ENCODE measurements around the gene HOXC12. TPM values are rescaled to one million over a fixed set of nuclear protein-coding genes. Genes with fewer than 3 reads are reported as not detected.
A peak's percentile ranks its signal among the peaks of the same experiment; 100 is the strongest.

The HOXC12 gene
- total RNA-seq, 1 donor from 2014 or later = not detected

DNA sequence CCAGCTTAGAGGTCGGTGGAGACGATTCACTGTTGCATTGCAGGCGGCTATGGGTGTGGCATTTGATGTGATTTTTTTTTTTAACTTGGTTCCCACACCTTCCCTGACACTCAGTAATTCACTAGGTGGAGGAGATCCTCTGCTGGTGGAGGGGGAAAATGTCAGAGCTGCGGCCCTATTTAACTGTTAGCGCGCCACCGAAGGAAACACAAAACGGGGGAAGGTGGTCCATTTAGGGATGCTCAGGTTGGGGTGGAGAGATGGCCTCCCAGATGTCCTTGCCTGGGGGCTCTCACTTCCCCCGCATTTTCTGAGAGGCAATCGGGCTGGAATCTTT is 4.3 kb upstream of the HOXC12 start:
- Mint-ChIP-seq H3K36me3 (no peaks in the 10 kb centered on the region), H3K27ac (no peak overlapping the region), H3K4me1 (ENCODE audit: unreplicated experiment) (no peaks in the 10 kb centered on the region), H3K4me3 (no peak overlapping the region), H3K9me3 (no peaks in the 10 kb centered on the region), H3K27me3 (peaks cover 98% of the 10 kb centered on the region)
- TF ChIP-seq, protein P1, sequence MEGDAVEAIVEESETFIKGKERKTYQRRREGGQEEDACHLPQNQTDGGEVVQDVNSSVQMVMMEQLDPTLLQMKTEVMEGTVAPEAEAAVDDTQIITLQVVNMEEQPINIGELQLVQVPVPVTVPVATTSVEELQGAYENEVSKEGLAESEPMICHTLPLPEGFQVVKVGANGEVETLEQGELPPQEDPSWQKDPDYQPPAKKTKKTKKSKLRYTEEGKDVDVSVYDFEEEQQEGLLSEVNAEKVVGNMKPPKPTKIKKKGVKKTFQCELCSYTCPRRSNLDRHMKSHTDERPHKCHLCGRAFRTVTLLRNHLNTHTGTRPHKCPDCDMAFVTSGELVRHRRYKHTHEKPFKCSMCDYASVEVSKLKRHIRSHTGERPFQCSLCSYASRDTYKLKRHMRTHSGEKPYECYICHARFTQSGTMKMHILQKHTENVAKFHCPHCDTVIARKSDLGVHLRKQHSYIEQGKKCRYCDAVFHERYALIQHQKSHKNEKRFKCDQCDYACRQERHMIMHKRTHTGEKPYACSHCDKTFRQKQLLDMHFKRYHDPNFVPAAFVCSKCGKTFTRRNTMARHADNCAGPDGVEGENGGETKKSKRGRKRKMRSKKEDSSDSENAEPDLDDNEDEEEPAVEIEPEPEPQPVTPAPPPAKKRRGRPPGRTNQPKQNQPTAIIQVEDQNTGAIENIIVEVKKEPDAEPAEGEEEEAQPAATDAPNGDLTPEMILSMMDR (conservative IDR thresholded peaks at IDR 0.05) = no peak
- DNase-seq (ENCODE audit: extremely low spot score, unreplicated experiment) = no peak

DNA sequence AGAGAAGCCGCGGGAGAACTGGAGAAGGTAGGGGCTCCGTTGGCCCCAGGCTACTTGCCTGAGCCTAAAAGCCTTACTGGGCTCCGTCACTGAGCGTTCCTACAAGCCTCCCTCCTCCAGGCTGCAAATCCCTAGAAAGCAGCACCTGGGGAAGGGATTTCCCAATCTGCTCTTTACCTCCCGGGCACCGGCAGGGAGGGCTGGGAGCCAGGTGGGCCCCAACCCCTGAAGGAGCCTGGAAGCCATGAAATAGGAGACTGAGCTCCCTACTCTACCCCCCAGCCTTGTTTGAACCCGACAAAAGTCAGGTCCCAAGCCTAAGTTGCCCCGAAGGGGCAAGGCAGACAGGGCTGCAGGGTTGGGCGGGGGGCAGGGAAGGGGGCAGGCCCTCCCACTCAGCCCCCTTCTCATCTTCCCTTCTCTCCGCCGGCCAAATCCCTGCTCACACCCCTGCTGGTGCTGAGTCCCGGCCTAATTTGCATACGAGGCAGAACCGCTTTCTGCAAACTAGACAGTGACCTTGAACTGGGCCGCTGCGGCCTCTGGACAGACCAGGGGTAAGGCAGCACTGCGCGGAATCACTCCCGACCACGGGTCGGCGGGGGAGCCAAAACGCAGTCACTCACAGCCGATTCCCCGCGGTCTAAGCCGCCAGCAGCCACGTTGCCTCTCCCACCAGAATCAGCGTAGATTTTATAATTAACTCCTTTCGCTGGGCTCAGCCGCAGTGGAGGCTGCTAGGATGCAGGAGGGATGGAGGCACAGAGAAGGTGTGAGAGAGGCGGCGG is 3.7 kb upstream of the HOXC12 start:
- peaks cover 98% of the 10 kb centered on the region for H3K27me3 Mint-ChIP-seq
- H3K9me3 Mint-ChIP-seq = no peaks in the 10 kb centered on the region
- no peak for DNase-seq (ENCODE audit: extremely low spot score, unreplicated experiment)
- no peak overlapping the region for H3K27ac Mint-ChIP-seq
- no peak overlapping the region for H3K4me3 Mint-ChIP-seq
- TF ChIP-seq, protein P1 (conservative IDR thresholded peaks at IDR 0.05) = no peak
- no peaks in the 10 kb centered on the region for H3K4me1 Mint-ChIP-seq (ENCODE audit: unreplicated experiment)
- H3K36me3 Mint-ChIP-seq = no peaks in the 10 kb centered on the region

DNA sequence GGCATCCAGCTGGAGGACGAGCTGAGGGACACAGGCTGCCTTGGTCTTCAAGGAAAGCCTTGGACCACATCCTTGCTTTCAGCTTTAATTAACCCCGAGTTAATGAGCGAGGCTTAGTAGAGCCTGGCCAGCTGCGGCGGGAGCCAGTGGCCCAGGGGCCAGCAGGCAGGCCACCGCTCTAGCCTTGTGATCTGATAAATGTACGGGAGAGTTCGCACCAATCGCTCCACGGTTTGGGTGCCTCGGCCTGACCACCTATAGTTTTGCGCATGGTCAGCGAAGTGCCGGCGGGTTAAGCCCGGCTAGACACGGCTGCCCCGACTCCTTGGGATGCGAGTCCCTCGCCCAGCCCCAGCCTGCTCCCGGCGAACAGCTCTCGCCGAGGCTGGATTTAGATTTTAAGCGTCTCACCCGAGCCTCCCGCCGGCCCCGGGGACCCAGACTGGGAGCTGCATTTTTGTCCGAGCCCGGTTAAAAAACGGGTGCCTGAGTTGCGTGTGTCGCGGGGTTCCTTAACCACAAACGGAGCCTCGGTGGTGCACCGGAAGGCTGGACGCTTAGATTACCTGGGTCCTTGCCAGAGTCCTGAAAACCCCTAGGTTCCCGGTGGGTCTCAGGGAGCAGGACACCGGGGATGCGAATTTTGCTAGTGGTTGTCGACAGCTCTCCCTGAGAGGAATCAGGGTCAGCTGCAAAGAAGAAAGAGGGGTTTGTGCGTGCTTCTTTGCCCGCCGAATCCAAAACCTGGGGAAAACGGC is 2.9 kb upstream of the HOXC12 start:
- Mint-ChIP-seq H3K27me3 (peaks cover 98% of the 10 kb centered on the region), H3K4me3 (no peak overlapping the region), H3K9me3 (no peaks in the 10 kb centered on the region), H3K4me1 (ENCODE audit: unreplicated experiment) (no peaks in the 10 kb centered on the region), H3K27ac (no peak overlapping the region), H3K36me3 (no peaks in the 10 kb centered on the region)
- DNase-seq (ENCODE audit: extremely low spot score, unreplicated experiment) = no peak
- TF ChIP-seq, protein P1 (conservative IDR thresholded peaks at IDR 0.05) = no peak

DNA sequence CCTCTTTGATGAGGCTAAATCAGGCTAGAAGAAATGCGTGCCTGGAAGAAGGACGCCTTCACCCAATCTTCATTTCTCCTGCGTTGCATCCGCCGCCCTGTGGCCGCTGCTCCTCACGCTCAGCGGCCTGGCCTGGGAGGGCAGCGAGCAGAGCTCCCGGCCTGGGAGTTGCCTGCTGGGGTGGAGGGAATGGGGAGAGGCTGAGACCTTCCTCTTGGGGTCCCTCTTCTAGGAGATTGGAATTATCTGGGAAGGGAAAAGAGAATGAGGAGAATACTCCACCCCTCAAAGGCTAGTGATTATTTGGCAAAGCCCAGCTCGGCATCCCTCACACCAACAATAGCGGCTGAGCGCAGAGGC is 2.4 kb upstream of the HOXC12 start:
- Mint-ChIP-seq H3K36me3 (no peaks in the 10 kb centered on the region), H3K4me1 (ENCODE audit: unreplicated experiment) (no peaks in the 10 kb centered on the region), H3K9me3 (no peaks in the 10 kb centered on the region), H3K4me3 (no peak overlapping the region), H3K27ac (no peak overlapping the region), H3K27me3 (peaks cover 98% of the 10 kb centered on the region)
- no peak for DNase-seq (ENCODE audit: extremely low spot score, unreplicated experiment)
- TF ChIP-seq, protein P1 (conservative IDR thresholded peaks at IDR 0.05) = peak; percentile 39

DNA sequence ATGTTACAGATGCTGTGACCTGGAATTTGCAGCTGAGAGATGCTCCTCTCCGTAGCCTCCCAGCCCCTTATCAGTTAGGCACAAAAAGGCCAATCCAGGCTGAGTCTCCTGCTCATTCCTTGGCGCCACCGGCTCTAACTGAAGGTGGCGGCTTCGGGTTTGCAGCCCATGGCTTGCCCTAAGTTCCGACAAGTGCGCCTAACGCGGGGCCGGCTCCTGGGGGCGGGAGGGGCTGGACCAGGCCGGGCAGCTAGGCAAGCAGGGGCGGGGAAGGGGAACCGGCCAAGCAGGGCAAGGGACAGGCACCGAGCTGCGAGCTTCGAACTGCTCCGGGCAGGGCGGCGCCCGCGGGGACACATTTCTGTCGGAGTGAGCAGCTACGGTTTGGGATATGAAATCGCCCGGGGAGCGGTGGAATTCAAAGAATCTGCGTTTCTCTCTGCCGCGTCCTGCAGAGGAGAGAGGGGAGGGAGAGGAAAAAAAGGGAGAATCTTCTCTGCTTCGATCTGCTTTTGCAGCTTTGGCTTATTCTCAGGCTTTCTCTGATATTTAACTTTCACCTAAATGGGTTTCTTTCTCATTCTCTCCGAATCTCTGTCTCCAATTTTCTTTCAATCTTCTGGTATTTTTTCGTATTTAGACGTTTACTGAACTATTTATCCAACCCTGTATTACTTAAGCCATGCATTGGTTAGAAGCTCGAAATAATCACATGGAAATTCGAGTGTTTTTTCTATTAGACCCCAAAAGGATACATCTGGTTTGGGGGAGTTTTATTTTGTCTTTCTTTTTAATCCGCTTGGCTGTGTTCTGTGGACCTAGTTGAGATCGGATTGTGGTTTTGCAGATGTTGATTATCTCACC is 1.6 kb upstream of the HOXC12 start:
- Mint-ChIP-seq H3K36me3 (no peaks in the 10 kb centered on the region), H3K4me3 (no peak overlapping the region)

More for the DNA sequence above, 1.6 kb upstream of the HOXC12 start:
- Mint-ChIP-seq H3K4me1 (ENCODE audit: unreplicated experiment) (no peaks in the 10 kb centered on the region), H3K9me3 (no peaks in the 10 kb centered on the region), H3K27ac (no peak overlapping the region), H3K27me3 (peaks cover 98% of the 10 kb centered on the region)
- no peak for DNase-seq (ENCODE audit: extremely low spot score, unreplicated experiment)
- TF ChIP-seq, protein P1 (conservative IDR thresholded peaks at IDR 0.05) = no peak

Data from type B pancreatic cell (in vitro differentiated cells).